Measurements from ENCODE around the gene OR3A3.
"Not testable (repeated sequence)": the region's sequence is repeated elsewhere in the genome, so short reads cannot be mapped to it uniquely, and the experiment has no call there.

Gene OR3A3

DNA sequence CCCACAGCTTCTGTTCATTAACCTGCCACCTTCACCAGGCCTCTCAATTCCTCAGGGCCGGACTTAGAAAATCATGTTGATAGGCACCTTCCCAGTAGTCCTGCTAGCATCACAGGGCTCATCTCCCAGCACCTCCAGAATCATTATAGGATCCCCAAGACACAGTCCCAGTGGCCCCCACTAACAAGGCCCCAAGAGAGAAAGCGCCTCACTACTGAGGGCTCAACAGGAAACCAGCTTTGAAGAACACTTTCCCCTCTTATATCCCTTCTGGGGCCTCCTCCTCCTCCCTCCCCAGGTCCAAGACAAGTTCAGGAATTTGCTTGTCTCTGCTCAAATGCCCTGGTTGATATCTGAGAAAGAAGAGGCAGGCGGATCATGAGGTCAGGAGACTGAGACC is at the start of gene OR3A3:
Gene OR3A3 (plus strand): TSS at position 301 of the 400 bp plus-strand sequence.
- DNase-seq, result no peak

DNA sequence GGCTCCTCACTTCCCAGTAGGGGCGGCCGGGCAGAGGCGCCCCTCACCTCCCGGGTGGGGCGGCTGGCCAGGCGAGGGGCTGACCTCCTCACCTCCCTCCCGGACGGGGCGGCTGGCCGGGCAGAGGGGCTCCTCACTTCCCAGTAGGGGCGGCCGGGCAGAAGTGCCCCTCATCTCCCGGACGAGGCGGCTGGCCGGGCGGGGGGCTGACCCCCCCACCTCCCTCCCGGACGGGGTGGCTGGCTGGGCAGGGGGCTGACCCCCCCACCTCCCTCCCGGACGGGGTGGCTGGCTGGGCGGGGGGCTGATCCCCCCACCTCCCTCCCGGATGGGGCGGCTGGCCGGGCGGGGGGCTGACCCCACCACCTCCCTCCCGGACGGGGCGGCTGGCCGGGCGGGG is 40.0 kb upstream of the OR3A3 start:
- not testable (repeated sequence) for DNase-seq

DNA sequence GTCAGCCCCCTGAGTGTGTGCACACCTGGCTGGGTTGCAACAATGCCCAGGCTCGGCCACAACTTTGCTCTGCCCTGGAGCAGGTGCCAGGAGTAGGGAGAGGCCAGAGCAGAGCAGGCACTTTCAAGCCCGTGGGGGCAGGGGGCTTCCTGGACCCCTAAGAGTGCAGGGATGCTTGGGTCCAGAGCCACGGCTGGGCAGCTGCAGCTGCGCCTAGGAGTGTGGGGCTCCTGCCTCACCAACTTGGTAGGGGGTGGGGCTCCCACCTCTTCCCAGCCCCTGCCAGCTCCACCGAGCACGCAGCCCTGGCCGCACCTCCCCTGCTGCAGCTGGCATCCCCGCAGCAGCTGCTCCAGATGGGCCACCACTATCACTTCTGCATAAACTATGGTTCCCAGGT is 32.8 kb upstream of the OR3A3 start:
- no peak for DNase-seq

DNA sequence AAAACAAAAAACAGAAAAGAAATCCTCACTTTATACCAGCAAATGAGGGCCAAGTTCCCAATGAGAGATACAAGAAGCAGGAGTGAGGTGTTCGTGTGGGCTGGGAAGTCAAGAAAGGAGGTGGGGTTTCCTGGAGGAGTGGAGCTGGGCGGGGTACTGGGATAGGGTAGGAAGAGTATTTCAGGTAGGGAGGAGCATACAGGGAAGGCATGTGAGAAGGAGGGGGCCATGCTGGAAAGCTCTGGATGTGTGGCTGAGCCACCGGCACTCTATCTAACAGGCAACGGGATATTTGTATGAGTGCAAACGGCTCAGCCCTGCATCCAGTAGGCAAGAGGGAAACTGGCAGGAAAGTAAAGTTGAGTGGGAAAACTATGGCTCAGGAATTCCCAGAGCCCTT is 29.2 kb upstream of the OR3A3 start:
- DNase-seq, result no peak

DNA sequence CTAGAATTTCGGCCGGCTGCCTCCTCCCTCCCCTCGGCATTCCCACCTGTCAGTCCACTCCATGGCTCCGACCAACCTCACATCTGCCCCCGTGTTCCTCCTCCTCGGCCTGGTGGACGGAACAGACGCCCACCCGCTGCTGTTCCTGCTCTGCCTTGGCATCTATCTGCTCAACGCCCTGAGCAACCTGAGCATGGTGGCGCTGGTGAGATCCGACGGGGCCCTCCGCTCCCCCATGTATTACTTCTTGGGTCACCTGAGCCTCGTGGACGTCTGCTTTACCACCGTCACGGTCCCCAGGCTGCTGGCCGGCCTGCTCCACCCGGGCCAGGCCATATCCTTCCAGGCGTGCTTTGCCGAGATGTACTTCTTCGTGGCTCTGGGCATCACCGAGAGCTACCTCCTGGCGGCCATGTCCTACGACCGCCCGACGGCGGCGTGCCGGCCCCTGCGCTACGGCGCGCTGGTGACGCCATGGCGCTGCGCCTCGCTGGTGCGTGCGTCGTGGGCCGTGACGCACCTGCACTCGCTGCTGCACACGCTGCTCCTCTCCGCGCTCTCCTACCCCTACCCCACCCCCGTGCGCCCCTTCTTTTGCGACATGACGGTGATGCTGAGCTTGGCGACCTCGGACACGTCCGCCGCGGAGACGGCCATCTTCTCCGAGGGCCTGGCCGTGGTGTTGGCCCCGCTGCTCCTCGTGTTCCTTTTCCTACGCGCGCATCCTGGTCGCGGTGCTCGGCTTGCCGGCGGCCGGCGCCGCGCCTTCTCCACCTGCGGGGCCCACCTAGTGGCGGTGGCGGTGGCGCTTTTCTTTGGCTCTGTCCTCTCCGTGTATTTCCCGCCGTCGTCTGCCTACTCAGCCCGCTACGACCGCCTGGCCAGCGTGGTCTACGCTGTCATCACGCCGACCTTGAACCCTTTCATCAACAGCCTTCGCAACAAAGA is 25.0 kb upstream of the OR3A3 start, which contains the start of gene OR3A2:
Gene OR3A2 (minus strand): TSS at position 440 of the 948 bp plus-strand sequence.
- DNase-seq, result peak; percentile 22

DNA sequence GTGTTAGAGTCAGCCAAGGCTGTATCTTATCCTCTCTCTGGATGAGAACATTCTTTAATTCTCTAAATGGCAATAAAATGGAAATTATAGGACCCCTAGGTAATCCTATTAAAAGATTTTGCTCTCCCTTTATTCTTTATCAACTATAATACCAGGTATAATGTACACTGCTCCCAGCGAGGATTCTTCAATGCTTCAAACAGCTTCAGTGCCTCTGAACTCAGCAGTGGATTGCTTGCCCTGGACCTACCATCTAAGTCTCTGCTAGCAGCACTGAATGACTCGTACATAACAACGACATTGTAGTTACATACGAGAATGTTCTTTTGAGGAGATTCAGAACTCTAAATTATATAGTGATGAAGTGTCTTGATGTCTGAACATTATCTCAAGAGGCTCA is 21.4 kb upstream of the OR3A3 start:
- no peak for DNase-seq

DNA sequence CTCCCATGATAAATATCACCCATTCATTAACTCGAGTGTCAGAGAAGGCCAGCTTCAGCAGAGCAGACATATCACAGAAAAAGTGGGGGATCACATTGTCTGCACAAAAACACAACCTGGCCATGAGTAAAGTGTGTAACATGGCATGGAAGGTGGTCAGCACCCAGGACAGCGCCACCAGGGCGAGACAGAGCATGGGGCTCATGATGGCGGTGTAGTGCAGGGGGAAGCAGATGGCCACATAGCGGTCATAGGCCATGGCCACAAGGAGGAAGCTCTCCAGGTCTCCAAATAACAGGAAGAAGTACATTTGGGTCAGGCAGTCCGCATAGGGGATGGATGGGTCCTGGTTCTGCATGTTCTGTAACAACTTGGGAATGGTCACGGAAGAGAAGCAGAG is 13.4 kb upstream of the OR3A3 start:
- DNase-seq, result not testable (repeated sequence)

DNA sequence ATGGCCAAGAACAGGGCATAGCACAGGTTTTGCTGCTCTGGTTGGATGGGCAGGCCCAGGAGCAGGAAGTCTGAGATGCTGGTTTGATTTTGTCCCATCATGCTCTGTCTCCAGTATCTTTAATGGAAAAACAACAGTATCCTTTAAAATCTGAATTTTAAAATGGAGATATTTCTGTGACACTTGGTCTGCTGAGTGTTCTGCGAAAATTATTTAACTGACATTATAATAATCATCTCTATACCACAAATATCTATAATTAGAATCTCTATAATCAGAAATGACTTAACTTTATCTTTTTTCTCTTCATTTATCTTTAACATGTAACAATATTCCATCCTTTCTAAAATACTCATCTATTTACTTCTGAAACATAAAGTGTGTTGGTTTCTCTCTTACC is 12.9 kb upstream of the OR3A3 start, which contains the start of gene OR1E1:
Gene OR1E1 (minus strand): TSS at position 101 of the 400 bp plus-strand sequence. CDS start 0 bp downstream, at position 101.
- DNase-seq, result no peak

DNA sequence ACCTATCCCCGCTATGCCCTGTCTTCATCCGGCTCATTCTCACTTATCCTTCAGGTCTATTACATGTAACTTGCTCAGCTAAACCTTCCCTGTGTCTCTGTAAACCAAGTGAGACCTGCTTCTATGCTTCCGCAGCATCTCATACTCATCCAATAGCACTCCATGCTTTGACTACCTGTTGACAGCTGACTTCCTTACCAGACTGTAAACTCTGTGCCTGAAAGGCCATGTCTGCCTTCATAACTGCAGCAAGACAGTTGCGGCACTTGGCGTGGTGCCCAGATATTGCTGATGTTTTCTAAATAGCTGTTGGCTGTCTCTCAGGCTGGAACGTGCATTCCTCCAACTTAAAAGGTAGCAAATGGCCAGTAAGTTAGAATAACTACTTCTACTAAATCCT is 11.1 kb upstream of the OR3A3 start:
- DNase-seq, result no peak

DNA sequence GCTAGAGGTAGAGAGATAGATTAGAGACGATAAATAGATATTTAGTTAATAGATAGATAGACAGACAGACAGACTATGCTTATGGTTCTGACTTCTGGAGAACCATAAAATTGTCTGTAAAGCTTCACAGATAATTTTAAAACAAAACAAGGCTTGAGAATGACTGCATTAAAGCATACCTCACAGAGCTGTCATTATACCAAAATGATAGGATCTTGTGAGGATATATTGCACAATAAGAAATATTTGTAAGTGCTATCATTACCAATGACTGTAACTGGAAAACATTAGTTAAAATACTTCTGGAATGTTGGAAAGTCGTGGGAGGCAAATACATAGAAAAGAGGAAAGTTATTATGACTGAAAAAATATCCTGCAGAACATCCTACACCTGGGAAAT is 9.4 kb upstream of the OR3A3 start:
- DNase-seq, result no peak

DNA sequence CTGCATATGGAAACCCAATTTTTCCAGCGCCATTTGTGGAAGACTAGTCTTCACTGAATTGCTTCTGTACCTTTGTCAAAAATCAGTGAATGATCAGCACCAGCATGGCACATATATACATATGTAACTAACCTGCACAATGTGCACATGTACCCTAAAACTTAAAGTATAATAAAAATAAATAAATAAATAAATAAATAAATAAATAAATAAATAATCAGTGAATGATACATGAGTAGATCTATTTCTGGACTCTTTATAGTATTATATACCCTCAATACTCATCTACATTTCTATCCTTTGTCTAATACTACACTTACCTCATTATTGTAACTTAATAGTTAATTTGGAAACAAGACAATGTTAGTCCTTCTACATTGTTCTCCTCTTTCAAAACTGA is 7.3 kb upstream of the OR3A3 start:
- DNase-seq, result not testable (repeated sequence)

DNA sequence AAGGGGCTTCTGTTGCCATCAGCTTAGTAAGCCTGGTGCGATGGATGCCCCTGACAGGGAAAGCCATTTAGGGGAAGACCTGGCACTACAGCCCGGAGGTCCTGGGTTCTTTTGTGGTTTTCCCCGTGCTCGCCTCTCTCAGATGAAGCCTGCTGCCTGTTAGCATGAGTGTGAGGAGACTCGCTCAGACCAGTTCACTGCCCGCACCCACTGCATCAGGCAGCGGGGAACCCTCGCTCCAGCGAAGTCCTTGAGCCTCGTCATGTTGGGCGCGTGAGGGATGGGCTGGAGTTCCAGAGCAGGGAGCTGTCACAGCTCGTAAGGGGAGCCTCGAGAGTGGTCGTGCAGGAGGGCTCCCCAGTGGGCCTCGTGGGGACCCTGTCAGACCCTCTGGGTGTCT is 1.0 kb downstream of the OR3A3 start:
- not testable (repeated sequence) for DNase-seq

DNA sequence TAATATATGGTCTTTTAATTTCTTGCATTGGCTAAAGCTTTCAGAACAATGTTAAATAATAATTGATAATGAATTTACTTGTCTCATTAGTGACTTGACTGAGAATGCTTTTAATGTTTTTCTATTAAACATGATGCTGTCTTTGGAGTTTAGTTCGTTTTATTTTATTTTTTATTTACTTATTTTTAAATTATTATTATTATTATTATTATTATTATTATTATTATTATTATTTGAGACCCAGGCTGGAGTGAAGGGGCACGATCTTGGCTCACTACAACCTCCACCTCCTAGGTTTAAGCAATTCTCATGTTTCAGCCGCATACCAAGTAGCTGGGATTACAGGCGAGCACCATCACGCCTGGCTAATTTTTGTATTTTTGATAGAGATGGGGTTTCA is 4.4 kb downstream of the OR3A3 start:
- no peak for DNase-seq

DNA sequence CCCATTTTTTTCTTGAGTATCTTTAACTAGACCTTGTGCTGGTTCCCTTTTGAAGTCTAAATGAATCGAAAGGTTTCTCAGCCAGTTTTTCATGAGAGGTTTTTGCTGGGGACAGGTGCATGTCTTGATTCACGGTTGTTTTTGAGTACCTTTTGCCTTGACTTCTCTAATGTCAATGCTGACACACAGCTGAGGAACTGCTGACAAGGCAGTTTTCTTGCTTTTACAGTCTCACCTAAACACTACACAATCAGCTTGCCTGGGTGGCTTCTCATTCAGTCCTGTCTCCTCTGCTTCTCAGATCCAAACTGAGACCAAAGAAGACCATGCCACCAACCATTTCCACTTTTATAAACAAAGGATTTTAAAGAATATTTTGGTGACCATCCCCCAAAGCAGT is 7.1 kb downstream of the OR3A3 start:
- DNase-seq, result no peak

DNA sequence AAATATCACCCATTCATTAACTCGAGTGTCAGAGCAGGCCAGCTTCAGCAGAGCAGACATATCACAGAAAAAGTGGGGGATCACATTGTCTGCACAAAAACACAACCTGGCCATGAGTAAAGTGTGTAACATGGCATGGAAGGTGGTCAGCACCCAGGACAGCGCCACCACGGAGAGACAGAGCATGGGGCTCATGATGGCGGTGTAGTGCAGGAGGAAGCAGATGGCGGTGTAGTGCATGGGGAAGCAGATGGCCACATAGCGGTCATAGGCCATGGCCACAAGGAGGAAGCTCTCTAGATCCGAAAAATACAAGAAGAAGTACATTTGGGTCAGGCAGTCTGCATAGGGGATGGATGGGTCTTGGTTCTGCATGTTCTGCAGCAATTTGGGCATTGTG is 22.0 kb downstream of the OR3A3 start:
- DNase-seq, result peak; percentile 2

DNA sequence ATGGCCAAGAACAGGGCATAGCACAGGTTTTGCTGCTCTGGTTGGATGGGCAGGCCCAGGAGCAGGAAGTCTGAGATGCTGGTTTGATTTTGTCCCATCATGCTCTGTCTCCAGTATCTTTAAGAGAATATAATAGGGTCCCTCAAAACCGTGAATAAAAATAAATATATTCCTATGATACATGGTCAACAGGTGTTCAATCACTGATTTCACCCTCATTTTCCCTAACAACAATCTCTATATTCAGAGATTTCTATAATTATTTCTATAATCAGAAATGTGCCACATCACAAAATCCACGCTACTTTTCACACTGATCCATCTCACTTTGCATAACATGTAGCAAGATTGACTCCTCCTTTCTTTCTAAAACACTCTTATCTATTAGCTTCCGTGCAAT is 22.6 kb downstream of the OR3A3 start, which contains the start of gene OR1E2:
Gene OR1E2 (minus strand): TSS at position 101 of the 400 bp plus-strand sequence. CDS start 0 bp downstream, at position 101.
- no peak for DNase-seq

DNA sequence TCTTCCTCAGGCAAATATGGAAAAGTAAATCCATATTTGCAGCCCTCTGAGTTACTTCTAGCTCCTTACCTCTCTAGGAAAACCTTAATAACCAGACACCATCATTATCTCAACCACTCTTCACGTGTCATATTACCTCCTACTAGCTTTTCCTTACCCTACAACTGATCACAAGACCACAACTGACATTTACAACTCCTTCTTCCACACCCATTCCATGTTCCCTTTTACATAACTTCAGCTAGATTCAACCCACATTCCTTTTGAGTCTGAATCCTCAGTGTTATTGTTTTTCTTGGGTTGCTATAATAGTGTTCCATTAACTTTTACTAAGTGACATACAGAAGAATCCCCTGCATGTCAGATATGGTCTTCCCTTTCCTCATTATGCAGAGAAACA is 27.2 kb downstream of the OR3A3 start:
- no peak for DNase-seq

DNA sequence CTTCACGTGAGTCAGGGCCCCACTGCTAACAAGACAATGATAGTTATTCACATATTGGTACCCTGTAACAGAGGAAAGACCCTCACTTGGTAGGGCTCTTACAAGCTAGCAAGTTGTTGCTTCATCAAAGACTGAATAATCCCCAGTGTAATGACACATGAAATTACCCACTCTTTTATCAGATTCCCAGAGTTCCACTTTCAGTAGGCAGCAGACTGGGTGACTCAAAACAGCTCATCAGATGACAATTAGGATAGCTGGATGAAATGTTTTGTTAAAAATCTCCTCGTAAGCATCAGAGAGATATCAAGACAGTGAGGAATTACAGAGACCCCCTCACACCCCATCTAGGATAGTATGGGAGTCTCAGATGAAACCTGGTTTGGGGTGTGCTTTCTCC is 29.3 kb downstream of the OR3A3 start:
- DNase-seq, result no peak

DNA sequence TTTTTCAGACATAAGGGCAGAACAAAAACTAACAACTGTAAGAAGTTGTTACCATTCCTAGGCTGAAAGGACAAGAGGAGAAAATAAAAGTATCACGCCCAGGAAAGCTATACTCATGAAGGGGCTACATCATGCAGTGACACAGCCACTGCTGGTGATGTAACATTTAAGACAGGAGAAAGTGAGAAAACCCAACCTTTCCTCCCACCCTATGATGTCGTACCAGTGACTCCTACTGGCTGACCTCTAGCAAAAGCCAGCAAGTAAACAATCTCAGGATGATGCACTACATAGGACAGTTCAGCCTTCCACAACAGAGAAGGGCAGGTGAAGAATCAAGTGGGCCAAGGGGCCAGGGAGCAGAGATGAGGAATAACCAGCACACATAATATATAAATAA is 36.5 kb downstream of the OR3A3 start:
- DNase-seq, result no peak

DNA sequence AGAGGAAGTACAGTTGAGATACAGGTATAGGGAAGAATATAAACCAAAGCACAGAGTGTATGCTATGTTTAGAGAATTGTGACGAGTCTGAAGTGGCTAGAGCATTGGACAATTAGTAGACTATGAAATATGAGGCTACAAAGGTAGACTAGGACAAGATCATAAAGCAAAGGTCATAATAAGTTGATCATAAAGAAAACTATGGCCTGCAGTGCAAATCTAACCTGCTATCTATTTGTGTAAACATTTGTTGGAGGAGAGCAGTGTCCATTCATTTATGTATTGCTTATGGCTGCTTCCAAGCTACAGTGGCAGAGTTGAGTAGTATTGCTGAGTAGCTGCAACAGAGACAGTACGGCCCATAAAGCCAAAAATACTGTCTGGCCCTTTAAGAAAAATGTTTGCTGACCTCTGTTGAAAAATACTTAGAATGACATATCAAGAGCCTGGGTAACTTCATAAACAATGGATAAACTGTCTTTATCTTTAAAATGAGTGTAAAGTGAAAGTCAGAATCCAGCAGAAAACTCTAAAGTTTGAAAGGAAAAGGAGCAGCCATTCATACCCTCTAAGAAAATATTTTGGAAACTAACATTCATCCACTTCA is 37.0 kb downstream of the OR3A3 start:
- DNase-seq, result no peak

DNA sequence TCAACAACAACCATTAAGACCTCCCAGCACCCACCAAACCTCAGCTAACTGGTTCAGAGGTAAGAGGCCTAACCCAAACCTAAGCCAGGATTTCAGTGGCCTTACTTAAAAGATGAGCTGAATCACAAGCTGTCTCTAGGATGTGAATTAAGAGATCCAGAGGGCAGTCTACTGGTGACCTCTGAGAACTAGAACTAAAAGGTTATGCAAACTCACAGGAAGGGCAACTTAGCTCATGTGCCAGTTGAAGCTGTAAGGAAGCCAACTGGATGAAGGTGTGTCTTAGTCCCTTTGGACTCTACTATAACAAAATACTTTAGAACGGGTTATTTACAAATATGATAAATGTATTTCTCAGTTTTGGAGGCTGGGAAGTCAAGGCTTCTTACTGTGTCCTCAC is 55.2 kb downstream of the OR3A3 start:
- DNase-seq, result not testable (repeated sequence)

DNA sequence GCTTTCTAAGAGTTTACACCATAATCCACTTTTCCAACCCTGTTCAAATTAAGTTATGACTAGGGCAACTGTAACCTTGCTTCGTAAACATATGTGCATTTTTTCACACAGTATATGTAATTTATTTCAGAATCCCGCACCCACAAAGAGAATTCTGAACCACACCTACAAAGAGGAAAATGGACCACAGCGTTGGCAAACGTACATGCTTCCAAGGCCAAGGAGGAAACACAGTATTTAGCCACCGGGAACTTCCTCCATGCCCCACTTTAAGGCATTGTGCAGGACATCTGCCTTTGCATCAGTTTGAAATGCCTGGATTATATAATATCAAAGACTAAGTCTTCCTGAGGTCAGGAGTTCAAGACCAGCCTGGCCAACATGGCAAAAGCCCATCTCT is 58.4 kb downstream of the OR3A3 start:
- DNase-seq, result no peak

DNA sequence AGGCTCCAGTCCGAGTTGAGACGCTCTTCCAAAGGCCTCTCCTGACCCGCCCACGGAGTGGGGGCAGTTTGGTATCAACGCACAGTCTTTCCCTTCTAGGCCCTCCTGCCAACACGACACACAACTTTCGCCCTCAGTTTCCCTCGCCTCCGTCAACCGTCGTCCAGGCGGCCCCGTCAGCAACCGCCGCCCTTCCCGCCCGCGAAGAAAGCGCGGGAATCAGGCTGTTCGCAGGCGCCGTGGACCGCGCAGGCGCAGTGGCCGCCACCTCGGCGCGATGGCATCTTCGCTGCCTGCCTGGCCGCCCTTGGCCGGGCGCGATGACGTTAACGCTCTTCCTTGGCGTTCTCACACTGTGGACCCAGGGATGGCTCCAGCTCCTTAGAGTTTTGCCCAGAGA is 60.4 kb downstream of the OR3A3 start, which contains the start of gene SPATA22:
Gene SPATA22 (minus strand): TSS at position 221 of the 400 bp plus-strand sequence. CDS start 2,494 bp downstream, outside the sequence.
- no peak for DNase-seq

DNA sequence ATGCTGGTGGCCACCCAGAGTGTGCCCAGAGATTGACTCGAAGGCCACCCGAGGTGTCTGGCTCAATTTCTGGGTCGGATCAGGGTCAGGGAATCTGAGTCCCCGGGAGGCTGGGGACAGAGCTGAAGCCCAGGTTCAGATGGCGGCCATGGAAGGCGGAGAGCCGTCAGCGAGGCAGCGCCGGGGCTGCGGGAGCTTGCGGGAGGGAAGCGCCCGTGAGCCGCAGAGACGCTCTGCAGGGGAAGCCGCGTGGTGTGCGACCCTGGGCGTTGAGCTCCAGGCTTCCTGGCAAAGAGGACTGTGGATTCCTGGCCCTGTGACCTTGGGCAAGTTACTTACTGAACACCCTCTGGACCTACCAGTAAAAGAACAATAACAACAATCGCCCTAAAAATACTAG is 61.0 kb downstream of the OR3A3 start:
- DNase-seq, result no peak

Measured in CD4-positive, alpha-beta T cell treated with Interleukin-12 subunit alpha and Interleukin-12 subunit beta, for 1 hour (primary cell).